GM19467 (cell line): ENCODE data around the gene FICD.
"Not testable (repeated sequence)": the region's sequence is repeated elsewhere in the genome, so short reads cannot be mapped to it uniquely, and the experiment has no call there.

Experiments
- ATAC-seq: cut with Tn5 transposase; IDR thresholded peaks from one replicate; pipeline ENCODE4 v1.9.1; 2021; ENCODE audit warnings: mild to moderate bottlenecking, moderate library complexity; ENCODE audit not compliant: unreplicated experiment

FICD gene

DNA sequence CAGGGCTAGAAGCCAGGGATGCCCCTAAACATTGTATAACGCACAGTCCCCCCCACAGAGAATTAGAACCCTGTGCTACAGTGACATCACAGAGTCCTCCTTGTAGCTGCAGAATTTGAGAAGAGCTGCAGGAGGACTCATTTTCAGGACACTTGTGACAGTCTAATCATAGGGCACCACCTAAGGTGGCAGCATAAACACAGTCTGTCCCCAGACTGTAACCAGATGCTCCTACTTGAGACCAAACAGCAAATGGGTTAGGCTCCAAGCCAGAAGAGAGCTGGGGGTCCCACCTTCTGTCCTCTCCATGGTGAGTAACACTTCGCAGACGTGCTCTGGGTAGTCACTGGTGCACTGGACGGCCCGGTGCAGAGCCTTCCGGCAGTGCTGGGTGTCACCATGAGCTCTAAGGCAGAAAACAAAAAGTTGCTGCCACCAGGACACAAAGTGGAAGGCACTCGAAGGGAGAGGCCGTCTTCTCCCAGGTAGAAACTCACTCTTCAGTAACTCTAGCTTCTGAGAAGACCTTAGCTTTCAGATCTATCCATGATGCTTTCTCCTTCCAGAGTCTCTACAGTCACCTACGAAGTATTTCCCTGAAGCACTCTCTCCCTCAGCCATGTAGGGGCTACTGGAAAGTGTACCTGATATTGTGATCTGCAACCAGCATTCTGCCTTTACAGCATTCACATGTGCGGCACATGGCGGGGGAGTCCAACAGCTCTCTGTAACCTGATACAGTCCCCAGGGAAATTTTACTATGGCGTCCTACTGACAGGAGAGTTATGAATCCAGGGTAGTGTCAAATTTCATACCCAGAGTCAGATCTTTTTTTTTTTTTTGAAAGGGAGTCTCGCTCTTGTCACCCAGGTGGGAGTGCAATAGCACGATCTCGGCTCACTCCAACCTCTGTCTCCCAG, 17.1 kb downstream of the FICD start:
- no peak for ATAC-seq

DNA sequence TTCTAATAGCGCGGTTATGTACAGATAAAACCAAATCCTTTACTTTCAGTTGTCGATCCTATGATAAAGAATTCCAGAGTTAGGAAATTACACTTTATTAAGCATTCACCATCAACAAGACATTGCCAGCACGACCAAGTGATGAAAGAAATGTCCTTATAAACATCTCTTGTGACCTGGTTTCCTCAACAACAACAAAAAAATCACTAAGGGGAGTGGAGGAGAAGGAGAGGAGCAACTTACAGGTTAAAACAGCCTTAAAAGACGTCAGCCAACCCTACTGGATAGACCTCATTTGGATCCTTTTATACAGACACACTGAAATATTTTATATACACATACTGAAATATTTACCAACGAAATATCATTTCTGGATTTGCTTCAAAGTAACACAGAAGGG, 23.1 kb downstream of the FICD start:
- no peak for ATAC-seq

DNA sequence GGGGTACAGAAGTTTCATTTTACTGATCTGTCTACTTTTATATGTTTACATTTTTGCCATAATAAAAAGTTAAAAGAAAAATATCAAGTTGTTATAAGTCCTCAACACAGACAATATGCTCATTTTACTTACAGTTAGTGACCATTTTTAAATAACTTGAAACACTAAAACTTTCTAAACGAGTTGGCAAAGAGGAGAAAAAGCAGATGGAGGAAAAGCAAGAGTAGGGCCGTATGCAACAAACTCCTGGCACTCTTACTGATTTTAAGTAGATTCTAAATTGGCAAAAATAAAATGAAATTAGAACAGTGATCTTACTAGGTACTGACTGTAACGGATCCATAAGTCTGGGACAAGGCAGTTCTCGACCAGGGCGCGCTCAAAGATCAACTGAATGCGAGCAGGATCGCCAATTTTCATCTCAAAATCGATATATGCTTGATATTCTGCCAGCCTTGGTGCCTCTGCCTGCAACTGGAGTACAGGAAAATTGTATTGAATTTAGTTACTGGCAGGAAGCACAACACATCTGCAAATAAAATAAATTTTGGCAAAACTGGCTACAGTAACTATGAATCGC, 23.6 kb downstream of the FICD start:
- no peak for ATAC-seq

DNA sequence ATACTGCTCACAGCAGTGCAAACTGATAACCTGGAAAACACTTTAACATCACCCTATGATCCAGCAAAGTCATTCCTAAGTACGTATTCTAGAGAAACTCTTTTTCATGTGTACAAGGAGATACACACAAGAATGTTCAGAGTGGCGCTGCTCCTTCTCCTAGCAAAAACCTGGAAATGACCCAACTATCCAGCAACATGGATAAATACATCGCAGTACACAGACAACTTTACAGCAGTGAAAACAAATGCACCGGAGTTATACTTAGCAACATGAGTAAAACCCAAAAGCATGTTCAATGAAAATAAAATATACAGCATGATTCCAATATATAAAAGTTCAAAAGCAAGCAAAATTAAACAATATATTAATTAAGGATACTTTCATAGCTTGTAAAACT, 27.2 kb downstream of the FICD start:
- ATAC-seq, result no peak

DNA sequence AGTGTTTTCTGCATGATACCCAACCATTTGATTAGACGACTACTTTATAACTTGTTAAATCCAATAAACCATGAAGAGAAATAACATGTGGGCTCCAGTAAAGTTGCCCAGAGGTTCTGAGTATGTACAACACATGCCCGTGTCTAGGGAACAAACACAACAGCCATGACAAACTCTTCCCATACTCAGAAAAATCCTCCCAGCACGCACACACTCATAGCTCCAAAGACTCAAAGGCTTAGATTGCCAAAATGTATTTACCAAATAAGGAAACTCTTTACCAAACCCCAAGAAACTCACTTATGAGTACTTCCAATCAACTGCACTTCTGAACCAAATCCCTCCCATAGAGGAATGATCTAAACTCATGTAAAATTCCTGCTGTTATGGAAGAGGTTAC, 28.6 kb downstream of the FICD start:
- no peak for ATAC-seq

DNA sequence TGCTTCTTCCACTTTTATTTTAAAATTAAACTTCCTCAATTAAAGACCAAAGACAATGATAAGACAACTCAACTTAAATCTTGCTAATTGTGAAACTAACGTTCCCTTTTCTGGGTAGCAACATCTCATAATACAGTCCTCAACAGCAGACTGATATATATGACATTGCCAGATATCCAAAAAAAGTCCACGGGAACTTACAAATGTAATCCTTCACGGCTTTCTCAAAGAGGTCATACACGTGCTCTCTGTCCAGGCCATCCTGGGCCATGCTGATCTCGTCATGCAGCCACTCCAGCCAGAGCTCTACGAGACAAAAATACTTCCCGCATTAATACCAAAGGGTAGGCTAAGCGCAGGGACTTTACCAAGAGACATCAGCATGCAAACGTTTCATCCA, 32.6 kb downstream of the FICD start:
- no peak for ATAC-seq

DNA sequence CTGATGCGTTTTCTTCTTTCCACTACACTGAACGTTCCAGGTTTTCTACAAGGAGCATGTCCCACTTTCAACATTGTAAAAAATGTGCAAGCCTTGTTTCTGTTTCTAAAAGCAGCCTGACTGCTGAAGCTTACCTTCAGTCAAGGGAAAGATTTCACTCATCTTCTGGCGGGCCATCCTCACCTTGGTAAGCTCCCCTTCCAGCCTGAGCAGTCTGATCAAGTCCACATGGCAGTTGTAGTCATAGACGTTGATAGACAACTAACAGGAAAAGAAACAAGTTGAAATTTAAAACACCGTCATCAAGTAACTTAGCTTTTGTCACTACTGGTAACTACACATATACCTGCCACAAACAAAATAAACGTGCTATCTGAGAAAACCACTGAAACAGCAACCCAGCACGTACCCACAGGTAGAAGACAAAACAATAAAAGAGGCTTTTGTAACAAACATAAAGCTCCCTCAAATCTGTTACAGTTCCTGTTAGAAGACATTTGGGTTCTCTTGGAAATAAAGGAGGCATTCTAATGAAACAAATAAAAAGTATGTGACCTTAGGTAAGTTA, 34.0 kb downstream of the FICD start:
- no peak for ATAC-seq

DNA sequence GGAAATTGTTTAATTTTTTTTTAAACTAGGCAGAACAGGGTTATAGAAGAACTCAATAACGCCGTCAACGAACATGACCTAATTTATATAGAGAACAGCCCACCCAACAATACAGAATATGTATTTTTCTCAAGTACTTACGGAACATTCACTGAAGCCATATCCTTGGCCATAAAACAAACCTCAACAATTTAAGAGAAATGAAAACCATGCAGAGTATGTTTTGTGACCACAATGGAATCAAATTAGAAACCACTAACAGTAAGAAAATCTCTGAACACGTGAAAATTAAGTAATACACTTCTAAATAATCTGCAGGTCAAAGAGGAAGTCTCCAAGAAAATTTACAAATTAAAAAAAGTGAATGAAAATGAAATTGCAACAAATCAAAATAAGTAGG, 36.5 kb downstream of the FICD start:
- ATAC-seq, result no peak

DNA sequence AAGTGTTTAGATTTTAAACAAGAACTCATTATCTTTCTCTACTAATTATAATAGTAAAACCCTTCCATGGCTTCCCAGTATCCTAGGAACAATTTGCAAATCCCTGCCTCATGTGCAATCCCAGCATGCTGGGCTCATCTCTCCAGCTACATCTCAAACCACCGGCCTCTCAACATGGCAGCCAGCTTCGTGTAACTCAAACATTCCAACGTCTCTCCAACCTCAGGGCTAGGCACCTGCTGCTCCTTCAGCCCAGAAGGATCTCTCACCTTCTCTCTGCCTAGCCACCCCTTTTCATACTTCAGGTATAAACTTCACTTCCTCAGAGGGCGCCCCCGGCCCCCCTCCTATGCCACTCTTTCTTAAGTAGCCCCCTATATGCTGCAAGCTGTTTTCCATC, 38.7 kb downstream of the FICD start:
- ATAC-seq, result no peak

DNA sequence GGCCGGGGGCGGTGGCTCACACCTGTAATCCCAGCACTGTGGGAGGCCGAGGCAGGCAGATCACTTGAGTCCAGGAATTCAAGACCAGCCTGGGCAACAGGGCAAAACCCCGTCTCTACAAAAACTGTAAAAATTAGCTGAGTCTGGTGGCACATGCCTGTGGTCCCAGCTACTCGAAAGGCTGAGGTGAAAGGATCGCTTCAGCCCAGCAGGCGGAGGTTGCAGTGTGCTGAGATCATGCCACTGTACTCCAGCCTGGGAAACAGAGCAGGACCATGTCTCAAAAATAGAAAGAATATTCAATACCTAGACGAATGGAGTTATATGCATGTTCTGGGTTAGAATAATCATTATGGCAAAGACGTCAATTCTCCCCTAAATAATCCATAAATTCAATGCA, 40.3 kb downstream of the FICD start:
- ATAC-seq, result not testable (repeated sequence)

DNA sequence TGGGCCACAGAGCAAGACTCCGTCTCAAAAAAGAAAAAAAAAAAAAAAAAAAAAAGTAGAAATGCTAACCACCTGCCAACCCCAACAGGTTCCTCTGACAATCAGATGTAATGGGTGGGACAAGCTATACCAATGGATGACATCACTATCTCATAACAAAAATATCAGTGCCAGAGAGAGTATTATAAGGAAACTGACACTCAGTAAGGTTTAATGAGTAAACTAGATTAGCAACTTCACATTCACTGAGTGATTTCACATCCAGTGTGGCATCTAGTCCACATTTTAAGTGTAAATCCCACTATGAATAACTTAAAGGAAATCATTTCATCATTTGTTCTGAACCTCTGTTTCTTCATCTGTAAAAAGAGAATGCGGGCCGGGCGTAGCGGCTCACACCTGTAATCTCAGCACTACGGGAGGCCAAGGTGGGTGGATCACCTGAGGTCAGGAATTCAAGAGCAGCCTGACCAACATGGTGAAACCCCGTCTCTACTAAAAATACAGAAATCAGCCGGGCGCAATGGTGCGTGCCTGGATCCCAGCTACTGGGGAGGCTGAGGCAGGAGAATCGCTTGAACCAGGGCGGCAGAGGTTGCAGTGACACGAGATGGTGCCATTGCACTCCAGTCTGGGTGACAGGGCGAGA, 44.1 kb downstream of the FICD start:
- ATAC-seq, result no peak

DNA sequence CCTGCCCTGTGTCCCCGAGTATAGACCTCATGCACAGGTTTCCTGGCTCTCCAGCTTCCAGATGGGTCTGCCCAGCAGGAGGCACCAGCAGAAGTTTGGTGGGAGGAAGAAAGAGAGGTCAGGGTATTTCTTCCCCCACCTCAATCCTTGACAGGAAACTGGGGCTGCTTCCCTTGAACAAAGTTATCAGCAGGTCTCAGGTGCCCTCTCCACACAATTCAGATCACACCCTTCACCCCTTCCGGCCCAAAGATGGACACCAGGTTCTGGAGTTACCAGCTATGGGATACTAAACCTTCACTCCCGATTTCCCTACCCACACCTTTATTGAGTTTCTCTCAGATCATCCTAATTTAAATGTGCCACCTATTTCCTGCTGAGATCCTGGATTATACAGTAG, 44.7 kb downstream of the FICD start:
- no peak for ATAC-seq

DNA sequence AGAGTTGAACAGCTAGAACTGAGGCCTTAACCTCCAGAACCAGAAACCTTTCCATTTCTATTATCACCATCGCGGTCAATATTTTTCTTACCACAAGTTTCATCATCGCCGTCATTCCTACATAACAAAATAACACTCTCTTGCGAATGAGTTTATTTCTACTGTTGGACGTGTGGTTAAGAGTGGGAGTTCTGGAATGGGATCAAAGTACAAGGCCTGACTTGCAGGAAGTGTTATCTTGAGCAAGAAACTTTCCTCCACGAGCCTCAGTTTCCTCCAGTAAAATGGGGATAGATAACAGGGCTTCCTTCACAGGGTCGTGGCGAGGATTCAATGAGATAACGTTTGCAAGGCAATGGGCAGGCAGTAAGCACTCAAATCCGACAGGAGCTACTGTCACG, 45.2 kb downstream of the FICD start:
- ATAC-seq, result no peak

DNA sequence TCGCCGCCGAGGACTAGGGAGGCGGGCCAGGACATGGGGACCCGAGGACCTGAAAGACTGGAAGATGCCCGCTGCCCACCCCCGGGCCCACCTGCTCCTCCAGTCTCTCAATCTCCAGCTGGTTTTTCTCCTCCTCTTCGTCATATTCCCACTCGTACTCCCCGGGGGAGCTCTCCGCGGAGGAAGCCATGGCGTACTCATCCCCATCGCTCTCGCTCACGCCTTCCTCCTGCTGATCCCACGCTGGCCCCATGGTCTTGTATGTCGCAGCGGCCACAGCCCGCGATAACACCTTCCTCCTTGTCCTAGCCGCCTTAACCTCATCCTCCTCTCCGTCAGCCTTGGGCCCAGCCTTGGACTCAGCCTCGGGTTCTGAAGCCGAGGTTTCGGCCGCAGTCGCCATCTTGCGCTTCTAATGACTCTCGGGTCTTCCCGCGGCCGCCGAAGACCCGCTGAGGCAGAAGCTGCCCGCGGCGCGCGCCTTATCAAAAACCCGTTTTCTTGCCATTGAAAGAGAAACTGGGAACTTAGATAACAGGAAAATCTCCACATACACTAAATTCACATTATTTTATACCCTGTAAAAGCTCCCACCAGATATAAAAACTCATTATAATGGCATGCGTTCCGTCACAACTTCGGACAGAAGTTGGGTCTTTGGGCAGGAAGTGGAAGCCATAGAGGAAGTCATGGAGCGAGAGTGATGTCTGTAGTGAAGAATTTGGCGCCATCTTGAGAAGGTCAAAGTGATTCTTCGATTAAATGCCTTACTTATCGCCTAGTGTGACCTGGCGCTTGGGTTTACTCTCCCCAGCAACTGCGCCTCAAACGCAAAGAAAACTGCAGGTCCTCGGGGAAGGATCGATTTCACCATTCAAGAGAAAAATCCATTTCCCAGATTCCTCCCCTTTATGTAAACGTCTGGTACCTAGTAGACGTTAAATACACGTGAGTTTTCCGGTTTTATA, 46.0 kb downstream of the FICD start, which contains the start of gene SART3:
TSS of gene SART3 (minus strand) at position 422 of the 968 bp plus-strand sequence. CDS start at position 403, 19 bp downstream.
- peak; percentile 29 for ATAC-seq

DNA sequence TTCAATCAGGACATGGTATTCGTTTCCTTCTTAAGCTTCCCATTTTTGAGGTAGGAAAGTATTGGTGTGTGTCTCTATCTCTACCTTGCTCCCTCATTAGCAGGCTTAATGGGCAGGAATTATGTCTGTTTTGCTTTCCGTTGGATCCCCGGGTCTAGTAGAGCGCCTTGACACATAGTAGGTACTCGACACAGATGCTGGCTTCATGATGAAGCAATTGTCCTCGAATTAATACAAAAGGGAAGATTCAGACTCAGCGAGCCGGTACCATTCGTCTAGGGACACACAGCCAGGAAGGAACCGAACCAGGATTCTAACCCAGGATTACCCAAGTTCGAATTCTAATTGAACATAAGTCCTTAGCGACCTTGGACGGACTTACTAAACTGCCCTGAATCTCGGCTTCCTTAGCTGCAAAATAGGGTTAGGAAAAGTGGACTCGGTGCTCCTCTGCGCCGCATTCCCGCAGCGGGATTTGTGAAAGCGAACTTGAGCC, 46.8 kb downstream of the FICD start:
- no peak for ATAC-seq

DNA sequence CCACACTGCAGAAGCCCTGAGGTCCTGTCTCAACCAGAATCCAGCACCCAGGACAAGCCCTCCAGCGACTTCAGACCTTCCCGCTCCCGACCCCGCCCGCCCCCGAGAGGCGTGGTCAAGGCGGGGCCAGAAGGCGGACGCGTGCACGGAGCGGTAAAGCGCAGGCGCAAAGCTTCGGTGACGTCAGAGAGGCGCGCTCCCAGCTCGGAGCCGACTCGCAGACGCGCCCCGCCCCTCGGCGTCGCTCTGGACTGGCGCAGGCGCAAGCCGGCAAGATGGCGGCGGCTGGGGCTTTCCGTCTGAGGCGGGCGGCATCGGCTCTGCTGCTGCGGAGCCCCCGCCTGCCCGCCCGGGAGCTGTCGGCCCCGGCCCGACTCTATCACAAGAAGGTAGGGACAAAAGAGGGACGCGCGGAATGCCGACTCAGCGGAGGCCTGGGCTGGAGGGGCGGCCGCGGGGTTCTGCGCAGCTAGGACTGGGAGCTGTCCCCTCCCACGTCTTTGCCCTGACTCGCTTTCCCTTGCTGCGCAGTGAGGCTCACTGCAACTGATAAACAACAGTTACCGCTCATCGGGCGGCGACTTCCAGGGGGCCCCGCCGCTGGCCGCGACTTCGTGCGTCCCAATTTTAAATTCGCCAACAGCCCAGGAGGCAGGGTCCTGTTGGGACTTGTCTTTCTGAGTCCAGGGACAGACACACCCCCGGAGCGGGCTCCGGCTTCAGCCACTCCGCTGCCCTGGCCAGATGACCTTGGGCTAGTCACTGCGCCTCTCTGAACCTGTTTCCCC, 47.5 kb downstream of the FICD start, which contains the start of gene ISCU:
TSS of gene ISCU (plus strand) at position 249 of the 788 bp plus-strand sequence. CDS start at position 276, 27 bp downstream.
- peak; percentile 46 for ATAC-seq

DNA sequence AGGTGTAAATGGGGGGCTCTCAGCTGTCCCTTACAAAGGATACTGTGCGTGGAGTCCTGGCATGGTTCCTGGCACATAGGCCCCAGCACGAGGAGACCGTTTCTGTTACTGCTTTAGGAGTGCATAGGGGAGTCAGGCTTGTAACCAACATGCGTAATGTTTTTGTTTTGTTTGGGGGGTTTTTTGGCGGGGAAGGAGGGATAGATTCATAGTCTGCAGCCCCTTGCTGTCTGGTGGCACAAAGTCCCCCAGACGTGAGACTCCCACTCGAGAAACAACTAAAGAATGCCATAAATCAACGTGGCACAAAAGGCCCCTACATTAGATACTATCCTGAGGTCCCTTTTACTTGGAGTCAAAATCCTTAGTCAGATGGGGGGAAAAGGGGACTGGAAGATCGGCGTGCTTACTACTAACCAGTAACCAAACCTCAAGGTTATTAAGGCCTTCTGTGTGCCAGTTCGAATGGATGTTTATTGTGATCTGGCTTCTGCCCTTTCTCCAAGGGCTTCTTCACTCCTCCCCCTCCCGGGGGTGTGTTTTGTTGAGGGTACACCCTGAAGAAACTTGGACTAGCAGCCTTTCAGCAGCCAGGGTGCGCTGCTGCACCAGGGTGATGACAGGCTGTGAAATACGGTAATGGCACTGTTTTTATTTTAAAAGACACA, 48.2 kb downstream of the FICD start:
- no peak for ATAC-seq

DNA sequence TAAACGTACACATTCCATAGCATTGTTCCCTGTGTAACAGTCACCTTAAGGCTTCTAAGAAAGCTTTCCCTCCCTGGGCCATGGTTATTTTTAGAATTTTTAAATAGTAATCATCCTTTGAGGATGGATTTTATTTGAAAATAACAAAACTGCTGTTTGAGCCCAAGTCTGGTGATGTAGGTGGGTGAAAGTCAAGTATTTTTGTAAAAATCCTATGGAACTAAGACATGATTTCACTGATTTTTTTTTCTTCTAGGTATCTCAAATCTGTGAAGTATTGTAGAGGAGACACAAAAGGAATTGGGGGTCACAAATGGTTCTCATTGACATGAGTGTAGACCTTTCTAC, 48.7 kb downstream of the FICD start:
- ATAC-seq, result no peak

DNA sequence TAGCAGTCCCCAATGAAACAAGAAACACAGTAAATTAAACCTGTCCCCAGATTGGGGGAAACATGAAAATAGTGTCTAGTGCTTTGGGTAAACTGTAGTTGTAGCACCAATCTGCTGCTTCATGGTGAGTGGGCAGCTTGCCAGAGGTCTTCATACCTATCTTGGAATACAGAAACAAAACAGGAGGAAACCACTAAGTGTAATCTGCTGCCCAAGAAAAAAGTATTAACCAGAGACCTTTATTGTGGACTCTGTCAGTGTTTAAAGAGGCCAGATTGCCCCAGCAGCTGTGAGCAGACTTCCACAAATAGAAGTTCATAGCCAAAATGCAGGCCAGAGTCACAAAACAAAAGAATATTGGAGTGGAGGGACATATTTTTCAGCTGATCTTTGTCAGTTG, 49.6 kb downstream of the FICD start:
- no peak for ATAC-seq
